Stimulated activated CD4-positive, alpha-beta T cell treated with anti-CD3 and anti-CD28 coated beads, TNF-alpha, amount 100 ng/mL, for 4 hours (primary cell): ENCODE measurements around the gene PCCA.
"Not testable (repeated sequence)": the region's sequence is repeated elsewhere in the genome, so short reads cannot be mapped to it uniquely, and the experiment has no call there.

Experiments
- DNase-seq, 3 experiments: peaks; one replicate each; pipeline ENCODE4 v3.0.0-alpha.2; 2020; ENCODE audit warnings: low read depth in 3 of 3

Gene PCCA

GRCh38 chr13:100088644-100089464, at the start of gene PCCA:
Gene PCCA, plus strand, starts transcription at chr13:100089093. Its CDS starts 28 bp downstream, at chr13:100089121.
- peak; percentile 58 to 65 (median 58) for DNase-seq

GRCh38 chr13:100039740-100040139, 49.2 kb upstream of the PCCA start:
- no peak for DNase-seq

- no peak for DNase-seq
These were observed 48.7 kb upstream of the PCCA start for GRCh38 chr13:100040196-100040595.

- DNase-seq, result no peak
These were observed 44.0 kb upstream of the PCCA start for GRCh38 chr13:100044936-100045335.

- no peak for DNase-seq
These were observed 43.5 kb upstream of the PCCA start for GRCh38 chr13:100045355-100045754.

GRCh38 chr13:100051070-100051469, 37.8 kb upstream of the PCCA start:
- no peak for DNase-seq

- no peak for DNase-seq
These were observed 29.1 kb upstream of the PCCA start for GRCh38 chr13:100059827-100060226.

GRCh38 chr13:100063333-100063732, 25.6 kb upstream of the PCCA start:
- no peak for DNase-seq

GRCh38 chr13:100063906-100064305, 25.0 kb upstream of the PCCA start:
- DNase-seq, result no peak

- DNase-seq, result no peak
These were observed 20.6 kb upstream of the PCCA start for GRCh38 chr13:100068133-100068931.

- DNase-seq, result no peak
These were observed 19.6 kb upstream of the PCCA start for GRCh38 chr13:100069278-100069677.

GRCh38 chr13:100075700-100076587, 12.9 kb upstream of the PCCA start:
- DNase-seq, result no peak

- DNase-seq, result not testable (repeated sequence)
These were observed 9.9 kb upstream of the PCCA start for GRCh38 chr13:100079003-100079402.

GRCh38 chr13:100083401-100083800, 5.5 kb upstream of the PCCA start:
- DNase-seq, result not testable (repeated sequence)

GRCh38 chr13:100088273-100088643, 635 bp upstream of the PCCA start:
- no peak for DNase-seq

- DNase-seq, result no peak
These were observed 656 bp downstream of the PCCA start for GRCh38 chr13:100089465-100090032.

- DNase-seq, result no peak
These were observed 2.0 kb downstream of the PCCA start for GRCh38 chr13:100090861-100091260.

- DNase-seq, result no peak
These were observed 2.5 kb downstream of the PCCA start for GRCh38 chr13:100091391-100091790.

- DNase-seq, result not testable (repeated sequence)
These were observed 3.4 kb downstream of the PCCA start for GRCh38 chr13:100092273-100092672.

GRCh38 chr13:100095498-100095897, 6.6 kb downstream of the PCCA start:
- DNase-seq, result no peak

GRCh38 chr13:100096526-100096925, 7.6 kb downstream of the PCCA start:
- no peak for DNase-seq

GRCh38 chr13:100097821-100098220, 8.9 kb downstream of the PCCA start:
- DNase-seq, result no peak
